AG09309 (cell line): ENCODE measurements around the gene MFSD2A.
"Not testable (repeated sequence)": the region's sequence is repeated elsewhere in the genome, so short reads cannot be mapped to it uniquely, and the experiment has no call there.

Source experiments
- DNase-seq: peaks from one replicate; pipeline ENCODE4 v3.0.0-alpha.2; 2010; ENCODE audit warnings: low read depth
- H3K4me3 ChIP-seq: 2 replicates; pipeline ENCODE4 v1.5.1; 2011; ENCODE audit warnings: mild to moderate bottlenecking, low read depth, low read length, moderate library complexity; ENCODE audit not compliant: control insufficient read depth
- TF ChIP-seq, protein P1 (sequence below): IDR thresholded peaks from 2 replicates; pipeline ENCODE4 v1.5.1; 2011; ENCODE audit warnings: mild to moderate bottlenecking, low read depth, low read length, inconsistent platforms; ENCODE audit not compliant: insufficient read depth, control insufficient read depth; ENCODE audit errors: missing control alignments

MFSD2A gene

DNA sequence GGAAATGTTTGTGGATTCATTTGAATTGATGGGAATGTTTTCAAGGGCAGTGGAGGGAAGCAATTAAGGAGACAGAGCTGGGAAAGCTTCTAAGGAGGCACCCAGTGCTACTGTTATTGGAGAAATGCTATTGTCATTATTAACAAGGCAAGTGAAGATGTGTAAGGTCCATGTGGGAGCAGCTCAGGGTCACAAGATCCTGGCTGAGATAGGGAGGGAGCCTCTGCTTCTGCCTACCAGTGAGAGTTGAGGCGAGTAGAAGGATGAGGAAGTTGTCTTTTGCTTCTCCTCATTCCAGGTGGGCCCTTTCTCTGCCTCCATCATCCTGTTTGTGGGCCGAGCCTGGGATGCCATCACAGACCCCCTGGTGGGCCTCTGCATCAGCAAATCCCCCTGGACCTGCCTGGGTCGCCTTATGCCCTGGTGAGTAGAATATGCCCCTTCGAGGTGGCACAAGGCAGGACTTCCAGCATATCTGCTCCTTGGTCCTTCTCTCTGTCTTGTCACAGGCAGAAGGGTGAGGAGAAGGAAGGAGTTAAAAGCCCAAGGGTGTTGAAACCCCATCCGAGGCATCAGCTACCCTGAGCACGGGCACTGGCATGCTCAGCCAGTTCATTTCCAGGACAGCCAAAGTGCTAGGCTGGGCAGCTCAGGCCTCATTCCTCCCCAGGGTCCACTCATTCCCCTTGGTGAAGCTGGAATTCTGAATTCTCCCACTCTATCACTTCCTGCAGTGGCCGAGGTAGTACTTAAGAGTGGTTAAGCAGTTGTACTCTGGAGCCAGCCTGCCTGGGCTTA, 3.7 kb downstream of the MFSD2A start:
- no peak for DNase-seq

DNA sequence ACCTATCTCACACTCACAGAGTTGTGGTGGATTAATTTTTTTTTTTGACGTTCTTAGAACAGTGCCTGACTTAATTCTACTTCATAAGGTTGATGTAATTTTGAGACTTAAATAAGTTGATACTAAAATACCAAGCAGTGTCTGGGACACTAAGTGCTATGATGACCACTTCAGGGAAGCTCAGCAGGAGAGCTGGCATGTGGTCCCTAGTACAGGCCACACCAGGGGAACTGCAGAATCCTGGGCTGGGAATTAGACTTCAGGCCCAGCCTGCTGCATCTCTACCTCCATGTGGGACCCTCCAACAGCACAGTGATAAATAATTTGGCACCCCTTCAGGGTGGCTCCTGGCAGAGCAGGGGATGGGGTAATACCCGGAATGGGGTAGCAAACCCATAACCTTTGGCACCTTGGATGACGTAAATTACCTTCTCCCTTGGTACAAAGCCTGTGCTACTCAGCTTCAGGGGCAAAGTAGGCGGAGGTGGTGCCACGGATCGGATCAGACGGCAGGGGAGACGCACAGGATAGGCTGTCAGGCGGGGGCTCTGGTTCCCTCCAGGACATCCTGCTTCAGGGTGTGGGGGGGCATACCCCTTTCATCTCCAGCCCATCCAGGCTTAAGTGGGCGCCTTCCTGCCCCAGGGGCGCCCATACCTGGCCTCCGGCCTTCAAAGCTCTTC, 4.8 kb downstream of the MFSD2A start:
- TF ChIP-seq, protein P1, sequence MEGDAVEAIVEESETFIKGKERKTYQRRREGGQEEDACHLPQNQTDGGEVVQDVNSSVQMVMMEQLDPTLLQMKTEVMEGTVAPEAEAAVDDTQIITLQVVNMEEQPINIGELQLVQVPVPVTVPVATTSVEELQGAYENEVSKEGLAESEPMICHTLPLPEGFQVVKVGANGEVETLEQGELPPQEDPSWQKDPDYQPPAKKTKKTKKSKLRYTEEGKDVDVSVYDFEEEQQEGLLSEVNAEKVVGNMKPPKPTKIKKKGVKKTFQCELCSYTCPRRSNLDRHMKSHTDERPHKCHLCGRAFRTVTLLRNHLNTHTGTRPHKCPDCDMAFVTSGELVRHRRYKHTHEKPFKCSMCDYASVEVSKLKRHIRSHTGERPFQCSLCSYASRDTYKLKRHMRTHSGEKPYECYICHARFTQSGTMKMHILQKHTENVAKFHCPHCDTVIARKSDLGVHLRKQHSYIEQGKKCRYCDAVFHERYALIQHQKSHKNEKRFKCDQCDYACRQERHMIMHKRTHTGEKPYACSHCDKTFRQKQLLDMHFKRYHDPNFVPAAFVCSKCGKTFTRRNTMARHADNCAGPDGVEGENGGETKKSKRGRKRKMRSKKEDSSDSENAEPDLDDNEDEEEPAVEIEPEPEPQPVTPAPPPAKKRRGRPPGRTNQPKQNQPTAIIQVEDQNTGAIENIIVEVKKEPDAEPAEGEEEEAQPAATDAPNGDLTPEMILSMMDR: no peak
- no peak overlapping the region for H3K4me3 ChIP-seq
- DNase-seq: no peak

More for the DNA sequence above, 3.7 kb downstream of the MFSD2A start:
- H3K4me3 ChIP-seq: no peak overlapping the region
- TF ChIP-seq, protein P1: no peak

GRCh38 chr1:39960431-39960958, 5.5 kb downstream of the MFSD2A start:
- no peak for DNase-seq
- TF ChIP-seq, protein P1: no peak
- no peak overlapping the region for H3K4me3 ChIP-seq

- TF ChIP-seq, protein P1: no peak
- DNase-seq: no peak
These were observed 7.5 kb downstream of the MFSD2A start for GRCh38 chr1:39962450-39962825.

DNA sequence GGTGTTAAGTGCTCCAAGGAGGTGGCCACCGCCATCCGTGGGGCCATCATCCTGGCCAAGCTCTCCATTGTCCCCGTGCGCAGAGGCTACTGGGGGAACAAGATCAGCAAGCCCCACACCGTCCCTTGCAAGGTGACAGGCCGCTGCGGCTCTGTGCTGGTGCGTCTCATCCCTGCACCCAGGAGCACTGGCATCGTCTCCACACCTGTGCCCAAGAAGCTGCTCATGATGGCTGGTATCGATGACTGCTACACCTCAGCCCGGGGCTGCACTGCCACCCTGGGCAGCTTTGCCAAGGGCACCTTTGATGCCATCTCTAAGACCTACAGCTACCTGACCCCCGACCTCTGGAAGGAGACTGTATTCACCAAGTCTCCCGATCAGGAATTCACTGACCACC, 8.0 kb downstream of the MFSD2A start:
- not testable (repeated sequence) for H3K4me3 ChIP-seq, DNase-seq

More at GRCh38 chr1:39962450-39962825, 7.5 kb downstream of the MFSD2A start:
- no peak overlapping the region for H3K4me3 ChIP-seq

- no peak for DNase-seq
- TF ChIP-seq, protein P1: no peak
- H3K4me3 ChIP-seq: no peak overlapping the region
These were observed 9.6 kb downstream of the MFSD2A start for GRCh38 chr1:39964552-39964951.

GRCh38 chr1:39965044-39965443, 10.1 kb downstream of the MFSD2A start:
- DNase-seq: no peak
- TF ChIP-seq, protein P1: no peak
- H3K4me3 ChIP-seq: no peak overlapping the region
